ENCODE results near the gene PRR15L. TPM values are rescaled to one million over a fixed set of nuclear protein-coding genes. Genes with fewer than 3 reads are reported as not detected.

The PRR15L gene
- total and polyA plus RNA-seq, 2 of the 4 experiments (the other 2 are of a cell fraction), result not detected

GRCh38 chr17:47993031-47993564 is 35.4 kb upstream of the PRR15L start:
- H2BK5ac ChIP-seq (ENCODE audit: low read depth, low read length, poor library complexity, severe bottlenecking), result no peak overlapping the region
- WGBS, 2 experiments (ENCODE audit: extremely low coverage in 2 of 2, insufficient read length in 1 of 2), result no CpG with 5 or more reads among the region's 9 CpGs
- CTCF ChIA-PET, result interaction anchor here (0.8 kb wide), 1 partner anchor 10 kb away, joined by 3 read pairs; no protein-coding TSS in a partner anchor
- H2BK120ac ChIP-seq (ENCODE audit: low read depth, low read length), result no peak overlapping the region
- H4K91ac ChIP-seq (ENCODE audit: insufficient read depth, low read depth, low read length), result no peak overlapping the region
- no peak overlapping the region; the same call in 1 of the 2 replicates for H3K18ac ChIP-seq (ENCODE audit: low read depth, low read length)
- dilution Hi-C loops (cut with HindIII; ENCODE audit: low sequenced_read_pairs, unreplicated experiment) (no loop called here), intact Hi-C loops (cut with micrococcal nuclease) (no loop called here), in situ Hi-C loops (cut with MboI; ENCODE audit: low sequenced_read_pairs) (no loop called here)
- H2AFZ ChIP-seq (replicated peaks; ENCODE audit: low read length, poor library complexity), result peak overlapping the region; percentile 62
- H2AK5ac ChIP-seq (ENCODE audit: low read depth, low read length), result no peak overlapping the region
- no peak overlapping the region for H3K4me2 ChIP-seq (ENCODE audit: low read depth, low read length)
- no peak overlapping the region for H3K56ac ChIP-seq (ENCODE audit: extremely low read depth, insufficient read depth, low read length)
- ATAC-seq (ENCODE audit: low read depth), result no peak
- no peak overlapping the region for H3K4me3 ChIP-seq (ENCODE audit: insufficient read depth, low read depth, low read length)
- no peak overlapping the region for H3K27ac ChIP-seq (ENCODE audit: insufficient read depth, low read length)
- no peak overlapping the region for H2BK20ac ChIP-seq (ENCODE audit: low read depth, low read length)
- H3K27me3 ChIP-seq (ENCODE audit: control insufficient read depth, insufficient read depth, low read length), result peaks cover 6% of the 10 kb centered on the region; the same call in 1 of the 2 replicates
- no TSS peak for BruUV-seq (replicated peaks)
- no peak overlapping the region for H3K9ac ChIP-seq (ENCODE audit: low read depth, low read length)
- H2BK15ac ChIP-seq (ENCODE audit: low read depth, low read length), result no peak overlapping the region
- H3K36me3 ChIP-seq (ENCODE audit: control insufficient read depth, insufficient read depth, low read length), result no peaks in the 10 kb centered on the region
- no peak overlapping the region for H3K23ac ChIP-seq (ENCODE audit: low read depth, low read length)
- no peak overlapping the region for H4K8ac ChIP-seq (ENCODE audit: low read depth in 2 of 2, low read length in 2 of 2)
- no peak for TF ChIP-seq MAFK (IDR thresholded peaks at IDR 0.05; ENCODE audit: low read depth, low read length)
- TF ChIP-seq POLR2A (IDR thresholded peaks at IDR 0.05; ENCODE audit: low read depth, low read length), result no peak
- TF ChIP-seq RFX5 (IDR thresholded peaks at IDR 0.05; ENCODE audit: low read depth, low read length), result no peak
- TF ChIP-seq, protein P1, sequence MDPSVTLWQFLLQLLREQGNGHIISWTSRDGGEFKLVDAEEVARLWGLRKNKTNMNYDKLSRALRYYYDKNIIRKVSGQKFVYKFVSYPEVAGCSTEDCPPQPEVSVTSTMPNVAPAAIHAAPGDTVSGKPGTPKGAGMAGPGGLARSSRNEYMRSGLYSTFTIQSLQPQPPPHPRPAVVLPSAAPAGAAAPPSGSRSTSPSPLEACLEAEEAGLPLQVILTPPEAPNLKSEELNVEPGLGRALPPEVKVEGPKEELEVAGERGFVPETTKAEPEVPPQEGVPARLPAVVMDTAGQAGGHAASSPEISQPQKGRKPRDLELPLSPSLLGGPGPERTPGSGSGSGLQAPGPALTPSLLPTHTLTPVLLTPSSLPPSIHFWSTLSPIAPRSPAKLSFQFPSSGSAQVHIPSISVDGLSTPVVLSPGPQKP (IDR thresholded peaks at IDR 0.05; ENCODE audit: borderline replicate concordance, low read depth, low read length), result no peak
- no peak for TF ChIP-seq RCOR1 (IDR thresholded peaks at IDR 0.05; ENCODE audit: insufficient replicate concordance, low read length)
- TF ChIP-seq, protein P2, sequence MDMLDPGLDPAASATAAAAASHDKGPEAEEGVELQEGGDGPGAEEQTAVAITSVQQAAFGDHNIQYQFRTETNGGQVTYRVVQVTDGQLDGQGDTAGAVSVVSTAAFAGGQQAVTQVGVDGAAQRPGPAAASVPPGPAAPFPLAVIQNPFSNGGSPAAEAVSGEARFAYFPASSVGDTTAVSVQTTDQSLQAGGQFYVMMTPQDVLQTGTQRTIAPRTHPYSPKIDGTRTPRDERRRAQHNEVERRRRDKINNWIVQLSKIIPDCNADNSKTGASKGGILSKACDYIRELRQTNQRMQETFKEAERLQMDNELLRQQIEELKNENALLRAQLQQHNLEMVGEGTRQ (IDR thresholded peaks at IDR 0.05; ENCODE audit: low read depth, low read length), result no peak
- TF ChIP-seq RAD21 (IDR thresholded peaks at IDR 0.05; ENCODE audit: low read length), result no peak
- TF ChIP-seq CHD1 (IDR thresholded peaks at IDR 0.05; ENCODE audit: low read depth, low read length), result no peak
- no peak for TF ChIP-seq SMC3 (IDR thresholded peaks at IDR 0.05; ENCODE audit: low read depth, low read length)
- TF ChIP-seq MXI1 (IDR thresholded peaks at IDR 0.05; ENCODE audit: borderline replicate concordance, low read depth, low read length), result no peak
- no peak for TF ChIP-seq FOS (IDR thresholded peaks at IDR 0.05; ENCODE audit: low read depth, low read length)
- TF ChIP-seq NFE2L2 (IDR thresholded peaks at IDR 0.05; ENCODE audit: low read depth, low read length), result no peak
- H2AK9ac ChIP-seq (replicated peaks; ENCODE audit: low read depth, low read length, poor library complexity), result no peak overlapping the region
- no peaks in the 10 kb centered on the region for H4K20me1 ChIP-seq (ENCODE audit: insufficient read depth, low read length)
- DNase-seq, result no peak
- no peak overlapping the region for H3K4ac ChIP-seq (ENCODE audit: low read depth, low read length)
- no peaks in the 10 kb centered on the region for H3K9me1 ChIP-seq (ENCODE audit: insufficient read depth, low read length)
- no peak overlapping the region for H4K5ac ChIP-seq (ENCODE audit: low read depth, low read length)
- no peaks in the 10 kb centered on the region for H3K79me1 ChIP-seq (ENCODE audit: low read depth in 1 of 2, low read length in 2 of 2)
- H3K4me1 ChIP-seq (ENCODE audit: control insufficient read depth, insufficient read depth, low read length), result peaks cover 2% of the 10 kb centered on the region; the same call in 1 of the 2 replicates
- POLR2A ChIA-PET (ENCODE audit: unreplicated experiment), result no interaction called here
- H3K14ac ChIP-seq (replicated peaks; ENCODE audit: low read depth, low read length), result no peak overlapping the region
- H3K9me3 ChIP-seq (ENCODE audit: control insufficient read depth, insufficient read depth, low read length), result no peaks in the 10 kb centered on the region
